ENCODE results near the gene CCDC107. TPM values are rescaled to one million over a fixed set of nuclear protein-coding genes. Genes with fewer than 3 reads are reported as not detected.

Gene CCDC107
- total and polyA plus RNA-seq, 9 of the 15 experiments (the other 6 are each of a cell fraction or from before 2014, with no cell fraction given) = 0.35 to 11.3 (median 6.9) TPM; not detected in 1

GRCh38 chr9:35646533-35647265, 11.4 kb upstream of the CCDC107 start (continued):
- no peak for TF ChIP-seq E2F1 (CRISPR knock-in tag; IDR thresholded peaks at IDR 0.05)
- peak; percentile 24 to 66 for TF ChIP-seq E2F6 (IDR thresholded peaks at IDR 0.05; ENCODE audit: borderline replicate concordance in 1 of 2, extremely low read depth in 1 of 2, insufficient read depth in 1 of 2, insufficient read length in 1 of 2, low read depth in 1 of 2, low read length in 1 of 2, poor library complexity in 1 of 2, severe bottlenecking in 1 of 2)
- no peak for TF ChIP-seq DMBX1 (CRISPR knock-in tag; IDR thresholded peaks at IDR 0.05; ENCODE audit: borderline replicate concordance)
- TF ChIP-seq MYC (IDR thresholded peaks at IDR 0.05; ENCODE audit: low read depth, low read length) = peak; percentile 25; the same call in 1 of the 2 replicates
- no peak for TF ChIP-seq MYC (CRISPR knock-in tag; IDR thresholded peaks at IDR 0.05; ENCODE audit: borderline replicate concordance, low read depth)
- TF ChIP-seq ZNF445 (CRISPR knock-in tag; IDR thresholded peaks at IDR 0.05; ENCODE audit: low read depth) = no peak
- peak; percentile 88 for TF ChIP-seq EGR1 (conservative IDR thresholded peaks at IDR 0.05)
- no peak for TF ChIP-seq CREB3 (tag; conservative IDR thresholded peaks at IDR 0.05; ENCODE audit: low read depth)
- no peak for TF ChIP-seq ZKSCAN1 (IDR thresholded peaks at IDR 0.05; ENCODE audit: low read depth, low read length)
- TF ChIP-seq HDAC3 (IDR thresholded peaks at IDR 0.05; ENCODE audit: borderline replicate concordance, partially characterized antibody) = no peak
- TF ChIP-seq CTBP1 (IDR thresholded peaks at IDR 0.05; ENCODE audit: borderline replicate concordance) = peak; percentile 39; the same call in 1 of the 2 replicates
- TF ChIP-seq POU5F1 (IDR thresholded peaks at IDR 0.05; ENCODE audit: borderline replicate concordance, low read depth, low read length, partially characterized antibody) = peak; percentile 28
- TF ChIP-seq PTTG1 (tag; IDR thresholded peaks at IDR 0.05; ENCODE audit: low read depth) = no peak
- TF ChIP-seq BDP1 (IDR thresholded peaks at IDR 0.05; ENCODE audit: insufficient read depth, insufficient read length) = no peak
- peak; percentile 18 for TF ChIP-seq SMAD1 (IDR thresholded peaks at IDR 0.05; ENCODE audit: low read depth, low read length, partially characterized antibody)

Measured in K562 (cell line).